Activated T-helper 1 cell treated with anti-CD3 and anti-CD28 coated beads, Interleukin-12 subunit alpha, Interleukin-12 subunit beta, Interleukin-2, Interleukin-4 antibody, amounts not matched to agents 30 ng/mL and 10 ng/mL and 1 ng/mL, durations not matched to agents 14 hours and 24 hours and 36 hours (primary cell): ENCODE results near the gene PLA2G2E. TPM values are rescaled to one million over a fixed set of nuclear protein-coding genes. Genes with fewer than 3 reads are reported as not detected.

Source experiments
- DNase-seq: peaks from one replicate; pipeline ENCODE4 v3.0.0; 2021; ENCODE audit warnings: low spot score
- H3K27ac Mint-ChIP-seq: one replicate; pipeline ENCODE4 v1.8.0; 2021; ENCODE audit warnings: mild to moderate bottlenecking, mixed read lengths
- H3K27me3 Mint-ChIP-seq: one replicate; pipeline ENCODE4 v1.8.0; 2022; ENCODE audit warnings: mild to moderate bottlenecking, moderate library complexity, mixed read lengths; ENCODE audit not compliant: insufficient read depth
- H3K36me3 Mint-ChIP-seq: one replicate; pipeline ENCODE4 v1.8.0; 2021; ENCODE audit warnings: low read depth, mixed read lengths
- H3K4me1 Mint-ChIP-seq: one replicate; pipeline ENCODE4 v1.8.0; 2021; ENCODE audit warnings: low read depth, mixed read lengths
- H3K4me3 Mint-ChIP-seq: one replicate; pipeline ENCODE4 v1.8.0; 2021; ENCODE audit warnings: mild to moderate bottlenecking, moderate library complexity, mixed read lengths
- H3K9me3 Mint-ChIP-seq: one replicate; pipeline ENCODE4 v1.8.0; 2021; ENCODE audit warnings: mixed read lengths
- intact Hi-C: fragments of 100-400 bp; cut with micrococcal nuclease; formaldehyde crosslinking; loops from one replicate; pipeline ENCODE4 v1.15.1; 2024
- total RNA-seq: library from RNA; stranded (reverse); gene quantifications from 2 replicates; pipeline ENCODE4 v1.2.3, GENCODE V29; 2022

Gene PLA2G2E
- total RNA-seq, 1 donor from 2014 or later: not detected

- Mint-ChIP-seq H3K27me3 (peaks cover 5% of the 10 kb centered on the region), H3K4me1 (peaks cover 6% of the 10 kb centered on the region), H3K4me3 (no peak overlapping the region), H3K9me3 (no peaks in the 10 kb centered on the region), H3K27ac (no peak overlapping the region), H3K36me3 (no peaks in the 10 kb centered on the region)
- no peak for DNase-seq
- intact Hi-C loops: no loop called here
These were observed 1.3 kb downstream of the PLA2G2E start for GRCh38 chr1:19922015-19922688.

- DNase-seq: no peak
- H3K4me3 Mint-ChIP-seq: no peak overlapping the region
- peaks cover 5% of the 10 kb centered on the region for H3K27me3 Mint-ChIP-seq
- no peaks in the 10 kb centered on the region for H3K36me3 Mint-ChIP-seq
- no peaks in the 10 kb centered on the region for H3K9me3 Mint-ChIP-seq
- no peak overlapping the region for H3K27ac Mint-ChIP-seq
- intact Hi-C loops: no loop called here
- peaks cover 6% of the 10 kb centered on the region for H3K4me1 Mint-ChIP-seq
These were observed 2.1 kb downstream of the PLA2G2E start for GRCh38 chr1:19921310-19921709.

- Mint-ChIP-seq H3K4me1 (peaks cover 6% of the 10 kb centered on the region), H3K36me3 (no peaks in the 10 kb centered on the region), H3K9me3 (no peaks in the 10 kb centered on the region), H3K27ac (no peak overlapping the region), H3K4me3 (no peak overlapping the region), H3K27me3 (peaks cover 5% of the 10 kb centered on the region)
- no peak for DNase-seq
- intact Hi-C loops: no loop called here
These were observed 3.2 kb downstream of the PLA2G2E start for GRCh38 chr1:19920132-19920710.

- peak; percentile 57 for DNase-seq
- Mint-ChIP-seq H3K4me3 (no peak overlapping the region), H3K27ac (no peak overlapping the region), H3K9me3 (no peaks in the 10 kb centered on the region), H3K36me3 (no peaks in the 10 kb centered on the region), H3K4me1 (peaks cover 6% of the 10 kb centered on the region), H3K27me3 (no peaks in the 10 kb centered on the region)
- intact Hi-C loops: loop anchor here (1.0 kb wide), 3 partner anchors 234 to 576 kb away; no protein-coding TSS in a partner anchor
These were observed 5.4 kb downstream of the PLA2G2E start for GRCh38 chr1:19918057-19918456.

GRCh38 chr1:19910650-19911049 is 12.8 kb downstream of the PLA2G2E start:
- intact Hi-C loops: no loop called here
- Mint-ChIP-seq H3K9me3 (no peaks in the 10 kb centered on the region), H3K27me3 (no peaks in the 10 kb centered on the region), H3K4me1 (no peaks in the 10 kb centered on the region), H3K4me3 (no peak overlapping the region), H3K36me3 (peaks cover 42% of the 10 kb centered on the region), H3K27ac (no peak overlapping the region)
- no peak for DNase-seq

- H3K9me3 Mint-ChIP-seq: no peaks in the 10 kb centered on the region
- peaks cover 45% of the 10 kb centered on the region for H3K36me3 Mint-ChIP-seq
These were observed 13.4 kb downstream of the PLA2G2E start for GRCh38 chr1:19909971-19910370.

GRCh38 chr1:19909392-19909791 is 14.0 kb downstream of the PLA2G2E start:
- Mint-ChIP-seq H3K9me3 (no peaks in the 10 kb centered on the region), H3K36me3 (peaks cover 49% of the 10 kb centered on the region), H3K27ac (peak overlapping the region; percentile 26), H3K4me1 (no peaks in the 10 kb centered on the region), H3K4me3 (no peak overlapping the region), H3K27me3 (no peaks in the 10 kb centered on the region)
- intact Hi-C loops: no loop called here
- no peak for DNase-seq

More at GRCh38 chr1:19909971-19910370, 13.4 kb downstream of the PLA2G2E start:
- Mint-ChIP-seq H3K4me1 (no peaks in the 10 kb centered on the region), H3K27ac (no peak overlapping the region), H3K4me3 (no peak overlapping the region), H3K27me3 (no peaks in the 10 kb centered on the region)
- intact Hi-C loops: no loop called here
- DNase-seq: no peak

- H3K4me3 Mint-ChIP-seq: no peak overlapping the region
- intact Hi-C loops: no loop called here
- H3K9me3 Mint-ChIP-seq: no peaks in the 10 kb centered on the region
- H3K36me3 Mint-ChIP-seq: peaks cover 51% of the 10 kb centered on the region
- H3K27me3 Mint-ChIP-seq: no peaks in the 10 kb centered on the region
- H3K4me1 Mint-ChIP-seq: no peaks in the 10 kb centered on the region
- H3K27ac Mint-ChIP-seq: no peak overlapping the region
- DNase-seq: no peak
These were observed 16.0 kb downstream of the PLA2G2E start for GRCh38 chr1:19907456-19907855.

- no peaks in the 10 kb centered on the region for H3K4me1 Mint-ChIP-seq
- no peak overlapping the region for H3K27ac Mint-ChIP-seq
- H3K9me3 Mint-ChIP-seq: peaks cover 3% of the 10 kb centered on the region
- DNase-seq: no peak
- peaks cover 60% of the 10 kb centered on the region for H3K36me3 Mint-ChIP-seq
- intact Hi-C loops: no loop called here
- H3K4me3 Mint-ChIP-seq: no peak overlapping the region
- no peaks in the 10 kb centered on the region for H3K27me3 Mint-ChIP-seq
These were observed 19.8 kb downstream of the PLA2G2E start for GRCh38 chr1:19903621-19904020.

- no peaks in the 10 kb centered on the region for H3K27me3 Mint-ChIP-seq
- no peak overlapping the region for H3K4me3 Mint-ChIP-seq
- intact Hi-C loops: no loop called here
- H3K4me1 Mint-ChIP-seq: no peaks in the 10 kb centered on the region
- DNase-seq: no peak
- H3K27ac Mint-ChIP-seq: no peak overlapping the region
- H3K9me3 Mint-ChIP-seq: peaks cover 3% of the 10 kb centered on the region
- H3K36me3 Mint-ChIP-seq: peaks cover 53% of the 10 kb centered on the region
These were observed 21.8 kb downstream of the PLA2G2E start for GRCh38 chr1:19901653-19902052.

GRCh38 chr1:19894218-19894617 is 29.2 kb downstream of the PLA2G2E start:
- no peak overlapping the region for H3K27ac Mint-ChIP-seq
- peaks cover 36% of the 10 kb centered on the region for H3K36me3 Mint-ChIP-seq
- no peak for DNase-seq
- no peaks in the 10 kb centered on the region for H3K9me3 Mint-ChIP-seq
- intact Hi-C loops: no loop called here
- H3K27me3 Mint-ChIP-seq: no peaks in the 10 kb centered on the region
- H3K4me1 Mint-ChIP-seq: peaks cover 6% of the 10 kb centered on the region
- no peak overlapping the region for H3K4me3 Mint-ChIP-seq

GRCh38 chr1:19893687-19894086 is 29.7 kb downstream of the PLA2G2E start:
- Mint-ChIP-seq H3K9me3 (no peaks in the 10 kb centered on the region), H3K27me3 (no peaks in the 10 kb centered on the region), H3K27ac (no peak overlapping the region), H3K36me3 (peaks cover 30% of the 10 kb centered on the region), H3K4me1 (peaks cover 8% of the 10 kb centered on the region), H3K4me3 (no peak overlapping the region)
- no peak for DNase-seq
- intact Hi-C loops: no loop called here

GRCh38 chr1:19892628-19893168 is 30.7 kb downstream of the PLA2G2E start:
- no peak for DNase-seq
- Mint-ChIP-seq H3K27ac (peak overlapping the region; percentile 1), H3K4me3 (no peak overlapping the region), H3K27me3 (no peaks in the 10 kb centered on the region), H3K4me1 (peaks cover 18% of the 10 kb centered on the region), H3K36me3 (peaks cover 32% of the 10 kb centered on the region), H3K9me3 (no peaks in the 10 kb centered on the region)
- intact Hi-C loops: no loop called here
